COR-L47 (cell line): Measurements from ENCODE around the gene EIF2S3.
A peak's percentile ranks its signal among the peaks of the same experiment; 100 is the strongest.
"Not testable (repeated sequence)": the region's sequence is repeated elsewhere in the genome, so short reads cannot be mapped to it uniquely, and the experiment has no call there.

ENCODE experiments used
- DNase-seq: peaks from one replicate; lab custom pipeline; 2025; lab: John Stamatoyannopoulos, UW

Gene EIF2S3

DNA sequence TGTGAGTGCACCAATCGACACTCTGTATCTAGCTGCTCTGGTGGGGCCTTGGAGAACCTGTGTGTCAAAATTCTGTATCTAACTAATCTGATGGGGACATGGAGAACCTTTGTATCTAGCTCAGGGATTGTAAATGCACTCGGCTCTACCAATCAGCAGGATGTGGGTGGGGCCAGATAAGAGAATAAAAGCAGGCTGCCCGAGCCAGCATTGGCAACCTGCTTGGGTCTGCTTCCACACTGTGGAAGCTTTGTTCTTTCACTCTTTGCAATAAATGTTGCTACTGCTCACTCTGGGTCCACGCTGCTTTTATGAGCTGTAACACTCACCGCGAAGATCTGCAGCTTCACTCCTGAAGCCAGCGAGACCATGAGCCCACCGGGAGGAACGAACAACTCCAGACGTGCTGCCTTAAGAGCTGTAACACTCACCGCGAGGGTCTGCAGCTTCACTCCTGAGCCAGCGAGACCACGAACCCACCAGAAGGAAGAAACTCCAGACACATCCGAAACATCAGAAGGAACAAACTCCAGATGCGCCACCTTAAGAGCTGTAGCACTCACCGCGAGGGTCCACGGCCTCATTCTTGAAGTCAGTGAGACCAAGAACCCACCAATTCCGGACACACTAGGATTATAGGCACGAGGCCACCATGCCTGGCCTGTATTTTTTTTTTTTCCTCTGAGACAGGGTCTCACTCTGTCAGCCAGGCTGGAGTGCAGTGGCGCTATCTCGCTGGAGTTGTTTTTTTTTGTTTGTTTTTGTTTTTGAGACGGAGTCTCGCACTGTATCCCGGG, 4.0 kb upstream of the EIF2S3 start:
- DNase-seq, result not testable (repeated sequence)

- no peak for DNase-seq
Observed at GRCh38 chrX:24055043-24055356, 244 bp downstream of the EIF2S3 start.

- no peak for DNase-seq
Observed at GRCh38 chrX:24063488-24063887, 8.7 kb downstream of the EIF2S3 start.

DNA sequence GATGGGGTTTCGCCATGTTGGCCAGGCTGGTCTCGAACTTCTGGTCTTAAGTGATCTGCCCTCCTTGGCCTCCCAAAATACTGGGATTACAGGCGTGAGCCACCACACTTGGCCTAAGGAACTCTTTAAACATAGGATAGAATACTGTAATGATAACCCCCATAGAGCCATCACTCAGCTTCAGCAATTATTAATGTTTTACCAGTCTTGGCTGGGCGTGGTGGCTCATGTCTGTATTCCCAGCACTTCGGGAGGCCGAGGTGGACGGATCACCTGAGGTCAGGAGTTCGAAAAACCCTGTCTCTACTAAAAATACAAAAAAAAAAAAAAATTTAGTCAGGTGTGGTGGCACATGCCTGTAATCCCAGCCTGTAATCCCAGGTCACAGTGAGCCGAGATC, 15.1 kb downstream of the EIF2S3 start:
- no peak for DNase-seq

GRCh38 chrX:24079411-24079810, 24.7 kb downstream of the EIF2S3 start:
- DNase-seq, result no peak

DNA sequence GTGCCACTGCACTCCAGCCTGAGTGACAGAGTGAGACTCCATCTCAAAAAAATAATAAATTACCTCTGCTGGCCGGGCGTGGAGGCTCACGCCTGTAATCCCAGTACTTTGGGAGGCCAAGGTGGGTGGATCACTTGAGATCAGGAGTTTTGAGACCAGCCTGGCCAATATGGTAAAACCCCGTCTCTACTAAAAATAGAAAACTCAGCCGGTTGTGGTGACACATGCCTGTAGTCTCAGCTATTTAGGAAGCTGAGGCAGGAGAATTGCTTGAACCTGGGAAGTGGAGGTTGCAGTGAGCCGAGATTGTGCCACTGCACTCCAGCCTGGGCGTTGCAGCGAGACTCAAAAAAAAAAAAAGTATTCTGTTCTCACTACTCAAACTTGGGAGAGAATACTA, 25.5 kb downstream of the EIF2S3 start:
- not testable (repeated sequence) for DNase-seq

GRCh38 chrX:24080704-24081103, 25.9 kb downstream of the EIF2S3 start:
- no peak for DNase-seq

DNA sequence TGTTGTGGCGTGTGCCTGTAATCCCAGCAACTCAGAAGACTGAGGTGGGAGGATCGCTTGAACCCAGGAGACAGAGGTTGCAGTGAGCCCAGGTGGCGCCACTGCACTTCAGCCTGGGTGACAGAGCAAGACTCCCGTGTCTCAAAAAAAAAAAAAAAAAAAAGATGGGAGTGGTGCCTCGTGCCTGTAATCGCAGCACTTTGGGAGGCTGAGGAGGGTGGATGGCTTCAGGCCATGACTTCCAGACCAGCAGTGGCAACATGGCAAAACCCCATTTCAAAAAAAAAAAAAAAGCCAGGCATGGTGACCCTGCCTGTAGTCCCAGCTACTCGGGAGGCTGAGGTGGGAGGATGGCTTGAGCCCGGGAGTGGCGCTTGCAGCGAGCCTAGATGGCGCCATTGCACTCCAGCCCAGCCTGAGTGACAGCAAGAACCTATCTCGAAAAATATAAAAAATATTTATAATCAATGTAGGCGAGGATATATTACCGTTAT, 27.0 kb downstream of the EIF2S3 start:
- DNase-seq, result peak; percentile 11

- DNase-seq, result no peak
Observed at GRCh38 chrX:24082447-24082846, 27.7 kb downstream of the EIF2S3 start.

- DNase-seq, result no peak
Observed at GRCh38 chrX:24085101-24085500, 30.3 kb downstream of the EIF2S3 start.

GRCh38 chrX:24090300-24091200, 35.8 kb downstream of the EIF2S3 start:
- no peak for DNase-seq

GRCh38 chrX:24093746-24094145, 39.0 kb downstream of the EIF2S3 start:
- DNase-seq, result no peak

DNA sequence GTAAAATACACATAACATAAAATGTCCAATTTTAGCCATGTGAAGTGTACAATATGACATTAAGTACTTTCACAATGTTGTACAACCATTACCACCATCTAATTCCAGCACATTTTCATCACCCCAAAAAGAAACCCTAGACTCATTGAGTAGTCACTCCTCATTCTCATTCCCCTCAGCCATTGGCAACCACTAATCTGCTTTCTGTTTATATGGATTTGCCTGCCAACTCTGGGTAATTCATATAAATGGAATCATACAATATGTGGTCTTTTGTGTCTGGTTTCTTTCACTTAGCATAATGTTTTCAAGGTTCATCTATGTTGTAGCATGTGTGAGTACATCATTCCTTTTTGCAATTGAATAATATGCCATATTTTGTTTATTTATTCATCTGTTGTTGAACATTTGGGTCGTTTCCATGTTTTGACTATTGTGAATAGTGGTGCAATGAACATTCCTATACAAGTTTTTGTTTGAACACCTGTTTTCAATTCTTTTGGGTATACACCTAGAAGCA, 43.0 kb downstream of the EIF2S3 start:
- no peak for DNase-seq

DNA sequence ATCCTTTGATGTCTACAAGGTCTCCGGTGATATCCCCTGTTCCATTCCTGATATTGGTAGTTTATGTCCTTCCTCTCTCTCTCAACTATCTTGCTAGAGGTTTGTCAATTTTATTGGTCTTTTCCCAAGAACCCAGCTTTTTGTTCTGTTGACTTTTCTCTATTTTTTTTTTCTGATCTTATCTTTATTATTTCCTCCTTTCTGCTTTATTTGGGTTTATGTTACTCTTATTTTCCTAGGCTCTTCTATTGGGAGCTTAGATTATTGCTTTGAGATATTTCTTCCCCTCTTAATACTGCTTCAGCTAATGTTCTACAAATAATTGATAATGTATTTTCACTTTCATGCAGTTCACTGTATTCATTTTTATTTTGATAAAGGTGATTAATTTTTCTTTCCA, 44.2 kb downstream of the EIF2S3 start:
- DNase-seq, result no peak

- DNase-seq, result no peak
Observed at GRCh38 chrX:24099394-24099793, 44.6 kb downstream of the EIF2S3 start.

- no peak for DNase-seq
Observed at GRCh38 chrX:24100713-24101112, 46.0 kb downstream of the EIF2S3 start.

GRCh38 chrX:24110069-24110468, 55.3 kb downstream of the EIF2S3 start:
- DNase-seq, result no peak

DNA sequence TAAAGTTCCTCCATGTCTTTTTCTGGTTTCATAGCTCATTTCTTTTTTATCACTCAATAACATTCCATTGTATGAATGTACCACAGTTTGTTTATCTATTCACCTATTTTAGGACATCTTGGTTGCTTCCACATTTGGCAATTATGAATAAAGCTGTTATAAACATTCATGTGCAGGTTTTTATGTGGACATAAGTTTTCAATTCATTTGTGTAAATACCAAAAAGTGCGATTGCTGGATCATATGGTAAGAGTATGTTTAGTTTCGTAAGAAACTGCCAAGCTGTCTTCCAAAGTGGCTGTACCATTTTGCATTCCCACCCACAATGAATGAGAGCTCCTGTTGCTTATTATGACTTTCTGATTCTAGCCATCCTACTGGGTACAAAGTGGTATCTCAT, 58.4 kb downstream of the EIF2S3 start:
- no peak for DNase-seq

- DNase-seq, result no peak
Observed at GRCh38 chrX:24117258-24117657, 62.5 kb downstream of the EIF2S3 start.

DNA sequence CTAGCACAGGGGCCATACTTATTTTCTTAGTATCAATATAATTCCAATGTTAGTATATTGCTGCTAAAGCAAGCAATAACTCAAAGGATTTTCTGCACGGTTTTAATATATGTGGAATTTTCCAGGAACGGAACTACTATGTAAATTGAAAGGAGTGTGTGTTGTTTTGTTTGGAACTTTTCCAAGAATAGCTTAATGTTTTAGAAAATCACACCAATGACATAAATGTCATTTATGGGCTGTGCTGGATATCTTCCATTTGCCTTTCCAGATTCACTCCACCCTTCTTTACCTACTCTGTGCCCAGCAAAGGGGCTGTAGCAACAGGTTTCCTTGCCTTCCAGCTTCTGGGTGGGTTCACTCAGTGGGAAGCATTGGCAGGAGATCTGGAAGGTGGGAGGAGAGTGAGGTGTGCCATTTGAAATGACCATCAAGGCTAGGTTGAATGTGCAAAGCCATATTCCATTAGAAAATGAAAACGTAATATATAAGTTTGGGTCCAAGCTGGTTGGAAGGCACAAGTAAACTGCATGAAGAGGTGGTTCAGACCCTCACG, 69.6 kb downstream of the EIF2S3 start:
- DNase-seq, result peak; percentile 20

DNA sequence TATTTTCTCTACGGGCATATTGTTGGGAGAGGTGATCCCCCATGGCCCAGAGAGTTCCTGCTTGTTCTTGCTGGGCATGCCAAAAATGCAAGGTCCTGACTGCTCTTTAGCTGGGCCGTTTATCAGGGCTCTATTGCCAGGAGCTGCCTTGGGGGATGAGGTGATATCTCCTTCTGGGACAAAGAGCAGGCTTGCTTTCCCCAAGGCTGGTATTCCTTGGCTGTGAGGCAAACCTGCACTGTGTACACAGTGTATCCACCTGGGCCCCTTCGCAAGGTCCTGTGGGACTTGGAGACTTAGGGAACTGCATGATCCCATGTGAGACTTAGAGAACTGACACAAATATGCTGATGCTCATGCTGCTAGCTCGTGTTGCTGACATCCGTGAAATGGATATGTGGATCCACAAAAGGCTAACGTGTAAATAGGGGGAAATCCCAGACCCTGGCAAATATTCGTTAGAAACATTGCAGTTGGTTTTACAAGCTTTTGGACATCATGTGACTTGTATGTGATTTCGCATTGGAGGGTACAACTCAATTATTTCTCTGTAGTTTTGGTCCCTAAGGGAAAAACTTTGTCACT, 70.4 kb downstream of the EIF2S3 start:
- DNase-seq, result no peak
